ENCODE measurements around the gene ZNF608. TPM values are rescaled to one million over a fixed set of nuclear protein-coding genes. Genes with fewer than 3 reads are reported as not detected.

Gene ZNF608
- total RNA-seq, 4 donors from 2014 or later, result 26.6 to 33.4 (median 29.5) TPM

- WGBS, result 75% methylated on average over 4 of the region's 4 CpGs
- intact Hi-C loops (cut with DNase I), result loop anchor here (10.0 kb wide), 2 partner anchors 305 to 745 kb away; no protein-coding TSS in a partner anchor
- no peak overlapping the region for H3K4me3 ChIP-seq
- no peak for DNase-seq (ENCODE audit: extremely low spot score)
- H3K27ac ChIP-seq (replicated peaks in 1 of 4), result peak overlapping the region; percentile 8 to 94 (median 92)
- TF ChIP-seq POLR2AphosphoS5 (IDR thresholded peaks at IDR 0.05) (no peak), POLR2A (IDR thresholded peaks at IDR 0.05; ENCODE audit: low read depth) (no peak), CTCF (IDR thresholded peaks at IDR 0.05) (no peak), EP300 (IDR thresholded peaks at IDR 0.05) (no peak)
- peaks cover 41 to 97% (median 88%) of the 10 kb centered on the region in 4 donors for H3K4me1 ChIP-seq
- no peaks in the 10 kb centered on the region for H3K36me3 ChIP-seq
- H3K27me3 ChIP-seq, result no peaks in the 10 kb centered on the region
- H3K9me3 ChIP-seq, result no peaks in the 10 kb centered on the region
Measured at GRCh38 chr5:124740071-124740470, 6.4 kb downstream of the ZNF608 start.

GRCh38 chr5:124739634-124740025 is 6.8 kb downstream of the ZNF608 start:
- intact Hi-C loops (cut with DNase I), result loop anchor here (10.0 kb wide), 2 partner anchors 305 to 745 kb away; no protein-coding TSS in a partner anchor
- Histone ChIP-seq H3K27ac (replicated peaks in 1 of 4) (peak overlapping the region in 3 of 4 donors; percentile 91 to 94 (median 92)), H3K9me3 (no peaks in the 10 kb centered on the region), H3K36me3 (no peaks in the 10 kb centered on the region), H3K4me3 (no peak overlapping the region), H3K27me3 (no peaks in the 10 kb centered on the region), H3K4me1 (peaks cover 44 to 97% (median 89%) of the 10 kb centered on the region in 4 donors)
- WGBS, result 81% methylated on average over 9 of the region's 9 CpGs
- DNase-seq (ENCODE audit: extremely low spot score), result no peak
- TF ChIP-seq CTCF (IDR thresholded peaks at IDR 0.05) (no peak), POLR2A (IDR thresholded peaks at IDR 0.05; ENCODE audit: low read depth) (no peak), POLR2AphosphoS5 (IDR thresholded peaks at IDR 0.05) (no peak), EP300 (IDR thresholded peaks at IDR 0.05) (no peak)

DNA sequence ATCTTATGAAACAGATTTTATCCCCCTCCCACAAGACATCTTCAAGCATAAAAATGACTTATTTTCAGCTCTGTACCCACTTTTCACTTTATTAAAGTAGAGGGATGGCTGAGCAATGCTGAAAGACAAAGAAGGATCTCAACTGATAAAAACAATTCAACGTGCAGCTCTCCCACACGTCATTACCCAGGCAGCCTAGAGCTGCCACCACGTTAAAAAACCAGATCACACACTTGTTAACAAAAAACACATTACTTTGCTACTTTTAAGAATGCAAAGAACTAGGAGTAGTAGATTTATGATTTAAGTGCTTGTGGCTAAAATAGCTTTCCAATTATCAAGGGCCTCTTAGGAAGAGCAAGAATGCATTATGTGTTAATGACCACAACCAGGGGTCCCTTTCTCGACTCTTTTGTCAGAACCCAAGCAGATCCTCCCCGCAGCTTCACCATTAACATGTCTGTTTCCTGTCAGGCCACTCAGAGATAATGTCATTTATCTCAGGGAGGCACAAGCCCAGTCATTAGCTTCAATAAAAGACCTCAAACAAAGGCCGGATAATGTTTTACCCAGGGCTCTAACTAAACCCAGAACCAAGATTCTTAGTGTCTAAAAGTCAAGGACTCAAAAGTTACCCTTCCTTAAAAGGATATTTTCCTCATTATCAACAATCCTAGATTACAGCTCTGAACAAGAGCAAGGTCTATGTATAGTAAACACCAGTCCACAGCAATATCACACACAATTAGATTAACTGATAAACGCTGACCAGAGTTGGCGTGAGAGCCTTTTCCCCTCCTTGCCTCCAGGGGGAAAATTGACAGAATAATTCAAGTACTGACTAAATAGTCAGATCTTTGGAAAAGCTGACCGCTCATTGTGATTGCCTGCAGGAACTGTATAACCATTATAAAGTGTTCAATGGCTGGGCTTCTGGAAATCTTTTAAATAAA is 7.5 kb downstream of the ZNF608 start:
- 63% methylated on average over 9 of the region's 9 CpGs for WGBS
- TF ChIP-seq EP300 (IDR thresholded peaks at IDR 0.05) (no peak), CTCF (IDR thresholded peaks at IDR 0.05) (peak in 1 of 3 experiments; percentile 7)
- H3K27ac ChIP-seq (replicated peaks in 1 of 4), result peak overlapping the region; percentile 57 to 94 (median 64)
- no peaks in the 10 kb centered on the region for H3K36me3 ChIP-seq
- intact Hi-C loops (cut with DNase I), result no loop called here
- H3K27me3 ChIP-seq, result no peaks in the 10 kb centered on the region
- peaks cover 44 to 98% (median 95%) of the 10 kb centered on the region in 4 donors for H3K4me1 ChIP-seq
- H3K9me3 ChIP-seq, result no peaks in the 10 kb centered on the region
- no peak overlapping the region for H3K4me3 ChIP-seq
- DNase-seq (ENCODE audit: extremely low spot score), result no peak

DNA sequence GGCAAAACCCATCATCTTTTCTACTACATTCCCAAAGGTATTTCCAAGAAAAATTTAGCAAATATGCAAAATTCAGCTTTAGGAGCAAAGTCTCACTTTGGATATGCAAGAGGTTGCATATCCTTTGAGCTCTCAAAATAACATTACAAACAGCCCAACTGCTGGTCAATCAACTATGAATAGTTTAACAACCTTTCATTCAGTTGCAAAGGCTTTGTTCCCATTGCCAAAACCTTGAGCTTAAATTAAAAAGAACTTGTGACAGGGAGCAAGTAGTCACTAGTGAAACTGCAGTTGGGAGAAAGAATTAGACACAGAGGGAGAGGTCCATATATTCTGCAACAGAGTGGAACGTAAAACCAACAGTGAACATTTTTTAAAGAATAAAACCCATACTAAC is 8.8 kb downstream of the ZNF608 start:
- WGBS, result 71% methylated on average over 1 of the region's 1 CpG
- intact Hi-C loops (cut with DNase I), result no loop called here
- peaks cover 42 to 100% (median 97%) of the 10 kb centered on the region in 4 donors for H3K4me1 ChIP-seq
- H3K9me3 ChIP-seq, result no peaks in the 10 kb centered on the region
- no peaks in the 10 kb centered on the region for H3K36me3 ChIP-seq
- no peak for TF ChIP-seq EP300 (IDR thresholded peaks at IDR 0.05)
- no peak for TF ChIP-seq CTCF (IDR thresholded peaks at IDR 0.05)
- TF ChIP-seq POLR2AphosphoS5 (IDR thresholded peaks at IDR 0.05), result no peak
- no peak for TF ChIP-seq POLR2A (IDR thresholded peaks at IDR 0.05; ENCODE audit: low read depth)
- no peak for DNase-seq (ENCODE audit: extremely low spot score)
- peak overlapping the region in 3 of 4 donors; percentile 63 to 94 (median 78) for H3K27ac ChIP-seq (replicated peaks in 1 of 4)
- H3K27me3 ChIP-seq, result no peaks in the 10 kb centered on the region
- H3K4me3 ChIP-seq, result no peak overlapping the region
